ENCODE results near the gene SP5.

SP5 gene

GRCh38 chr2:170695521-170696410 is 19.4 kb upstream of the SP5 start:
- TF ChIP-seq CTCF (conservative IDR thresholded peaks at IDR 0.05; ENCODE audit: low read depth, low read length): no peak
- no peak overlapping the region for H3K4me3 ChIP-seq (ENCODE audit: low read length)
- DNase-seq (ENCODE audit: low read depth): no peak

- DNase-seq (ENCODE audit: low read depth): no peak
- no peak for TF ChIP-seq CTCF (conservative IDR thresholded peaks at IDR 0.05; ENCODE audit: low read depth, low read length)
- no peak overlapping the region for H3K4me3 ChIP-seq (ENCODE audit: low read length)
Observed at GRCh38 chr2:170696948-170697347, 18.2 kb upstream of the SP5 start.

- DNase-seq (ENCODE audit: low read depth): no peak
- no peak for TF ChIP-seq CTCF (conservative IDR thresholded peaks at IDR 0.05; ENCODE audit: low read depth, low read length)
- no peak overlapping the region for H3K4me3 ChIP-seq (ENCODE audit: low read length)
Observed at GRCh38 chr2:170701011-170701410, 14.1 kb upstream of the SP5 start.

GRCh38 chr2:170703776-170704476 is 11.2 kb upstream of the SP5 start:
- no peak for DNase-seq (ENCODE audit: low read depth)
- H3K4me3 ChIP-seq (ENCODE audit: low read length): no peak overlapping the region
- TF ChIP-seq CTCF (conservative IDR thresholded peaks at IDR 0.05; ENCODE audit: low read depth, low read length): no peak

- no peak for DNase-seq (ENCODE audit: low read depth)
- no peak for TF ChIP-seq CTCF (conservative IDR thresholded peaks at IDR 0.05; ENCODE audit: low read depth, low read length)
- no peak overlapping the region for H3K4me3 ChIP-seq (ENCODE audit: low read length)
Observed at GRCh38 chr2:170707821-170708795, 7.0 kb upstream of the SP5 start.

- no peak for DNase-seq (ENCODE audit: low read depth)
- H3K4me3 ChIP-seq (ENCODE audit: low read length): no peak overlapping the region
- TF ChIP-seq CTCF (conservative IDR thresholded peaks at IDR 0.05; ENCODE audit: low read depth, low read length): no peak
Observed at GRCh38 chr2:170710609-170710979, 4.5 kb upstream of the SP5 start.

Measured in retinal pigment epithelial cell (primary cell).